Activated T-cell treated with anti-CD3 and anti-CD28 coated beads, Interleukin-2, amount 50 U/mL, for 1 hour (primary cell): ENCODE results near the gene CEBPE.
A peak's percentile ranks its signal among the peaks of the same experiment; 100 is the strongest.
"Not testable (repeated sequence)": the region's sequence is repeated elsewhere in the genome, so short reads cannot be mapped to it uniquely, and the experiment has no call there.

Experiments
- DNase-seq: peaks from one replicate; pipeline ENCODE4 v3.0.0-alpha.2; 2020

CEBPE gene

DNA sequence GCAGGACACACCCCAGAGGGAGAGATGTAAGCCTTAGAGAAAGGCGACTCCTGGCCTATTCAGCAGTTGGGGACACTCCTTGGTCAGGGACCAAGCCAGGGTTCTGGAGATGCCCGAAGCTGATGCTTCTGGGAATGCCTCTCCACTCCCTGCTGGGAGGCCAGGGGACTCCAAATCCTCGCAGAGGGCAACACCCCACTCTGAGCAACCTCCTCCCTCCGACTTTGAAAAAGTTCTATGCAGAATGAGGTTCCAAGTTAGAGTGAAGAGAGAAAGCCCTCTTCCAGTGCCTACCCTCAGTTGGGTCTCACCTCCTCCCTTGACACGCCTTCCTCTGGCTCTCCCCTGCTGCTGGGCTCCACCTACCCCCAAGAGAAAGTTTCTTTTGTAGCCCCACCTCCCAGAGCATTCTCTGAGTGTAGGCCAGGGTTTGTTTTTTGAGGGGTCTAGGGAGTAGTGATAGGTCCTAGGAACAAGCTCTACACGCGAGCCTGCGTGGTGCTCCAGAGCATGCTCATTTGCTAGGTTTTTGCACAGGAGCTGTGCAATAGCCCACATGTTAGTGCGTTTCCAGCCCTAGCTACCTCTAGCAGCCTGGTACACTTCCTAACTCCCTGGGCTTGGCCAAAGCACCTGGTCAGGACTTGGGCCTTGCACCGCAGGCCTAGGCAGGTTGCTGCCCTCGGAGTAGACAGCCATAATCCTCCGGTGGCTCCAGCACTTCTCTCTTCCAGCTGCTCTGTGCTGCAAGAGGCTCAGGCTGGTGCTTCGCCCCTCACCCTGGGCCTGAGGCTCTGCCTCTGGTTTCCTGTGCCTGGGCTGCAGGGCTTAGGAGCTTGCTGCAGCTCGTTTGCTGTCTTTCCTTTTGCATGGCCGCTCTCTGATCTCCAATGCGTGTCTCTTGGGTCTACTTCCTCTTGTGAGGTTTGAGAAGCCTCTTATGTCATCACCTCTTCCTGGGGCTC lies 590 bp upstream of the CEBPE start:
- DNase-seq = peak; percentile 57

DNA sequence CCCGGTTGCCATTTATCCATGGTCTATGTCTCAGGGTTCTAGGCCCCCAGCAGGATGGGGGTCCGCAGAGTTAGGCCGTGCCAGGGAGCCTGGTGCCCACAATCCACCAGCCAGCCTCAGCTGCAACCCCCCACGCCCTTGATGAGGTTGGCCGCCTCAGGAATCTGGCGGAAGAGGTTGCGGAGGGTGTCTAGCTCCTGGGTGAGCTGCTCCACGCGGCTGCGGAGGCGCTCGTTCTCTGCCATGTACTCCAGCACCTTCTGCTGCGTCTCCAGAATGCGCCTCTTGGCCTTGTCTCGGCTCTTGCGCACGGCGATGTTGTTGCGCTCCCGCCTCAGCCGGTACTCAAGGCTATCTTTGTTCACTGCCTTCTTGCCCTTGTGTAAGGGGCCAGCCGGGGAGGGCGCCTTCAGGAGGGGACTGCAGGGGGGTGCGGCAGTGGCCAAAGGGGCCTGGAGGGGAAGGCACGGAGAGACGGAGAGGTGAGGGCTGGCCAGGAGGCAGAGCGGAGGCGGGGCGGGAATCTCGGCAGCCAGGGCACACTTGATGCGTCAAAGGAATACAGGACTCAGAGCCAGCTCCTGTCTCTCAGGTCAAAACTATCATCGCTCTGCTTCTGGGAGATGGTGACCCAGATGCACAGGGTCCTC lies 1.6 kb downstream of the CEBPE start:
- no peak for DNase-seq

DNA sequence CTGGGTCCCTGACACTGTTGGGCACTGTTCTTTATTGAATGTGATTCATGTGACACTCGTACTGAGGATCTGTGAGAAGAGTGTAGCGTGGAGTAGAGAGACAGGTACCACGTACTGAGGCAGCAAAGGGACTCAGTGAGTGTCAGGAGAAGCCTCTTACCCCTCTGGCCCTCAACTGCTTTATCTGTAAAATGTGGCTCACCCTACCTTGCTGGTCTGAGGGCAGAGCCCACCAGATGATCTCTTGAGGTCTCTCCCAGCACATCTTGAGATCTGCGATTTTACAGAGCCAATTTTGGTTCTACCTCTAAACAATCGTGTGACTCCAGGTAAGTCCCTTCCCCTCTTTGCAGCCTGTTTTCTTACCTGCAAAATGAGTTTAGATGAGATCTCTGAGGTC lies 3.1 kb downstream of the CEBPE start:
- no peak for DNase-seq

DNA sequence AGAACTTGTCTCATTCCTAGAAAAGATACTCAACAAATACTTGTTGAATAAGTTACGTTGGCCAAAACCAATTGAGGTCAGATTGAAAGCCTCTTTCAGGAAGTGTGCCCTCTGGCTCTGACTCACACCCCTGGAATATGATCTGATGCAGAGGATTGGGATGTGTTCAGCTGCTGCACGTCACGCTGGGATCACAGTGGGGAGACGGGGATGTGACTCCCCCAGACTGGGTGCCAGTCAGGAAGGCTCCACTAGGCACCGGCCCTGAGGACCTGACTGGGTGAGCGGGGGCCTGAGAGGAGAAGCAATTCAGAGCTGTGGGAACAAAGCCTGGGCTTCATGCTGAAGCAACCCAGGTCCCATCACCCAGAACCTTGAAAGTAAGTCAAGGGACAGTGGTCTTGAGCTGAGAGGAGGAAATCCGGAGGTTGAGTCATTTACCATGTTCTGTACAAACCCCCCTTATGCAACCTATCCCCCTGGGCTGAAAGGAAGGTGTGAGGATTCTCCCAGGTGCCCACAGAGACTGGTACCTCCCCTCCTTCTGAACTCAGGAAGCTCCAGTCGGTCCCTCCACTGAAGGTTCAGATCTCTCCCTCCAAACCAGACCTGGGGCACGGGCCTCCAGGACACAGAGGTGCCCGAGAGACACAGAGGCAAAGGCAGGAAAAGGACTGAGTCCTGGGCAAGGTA lies 3.9 kb downstream of the CEBPE start:
- DNase-seq = no peak

DNA sequence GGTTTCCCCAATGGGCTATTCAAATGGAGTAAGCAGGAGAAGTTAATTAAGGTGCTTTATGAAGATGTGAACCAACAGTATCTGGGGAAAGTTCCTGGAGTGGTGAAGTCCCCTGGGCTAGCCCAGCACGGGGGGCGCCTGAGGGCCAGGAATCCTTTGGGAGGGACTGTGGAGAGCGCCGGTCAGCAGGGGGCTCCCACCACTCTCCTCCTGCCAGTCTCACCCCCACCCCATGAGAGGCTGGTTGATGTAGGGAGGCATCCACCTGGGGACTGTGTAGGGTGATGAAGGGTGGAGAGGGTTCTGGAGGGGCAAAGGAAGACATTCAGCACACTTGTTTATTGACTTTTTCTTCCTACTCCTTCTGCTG lies 4.4 kb downstream of the CEBPE start:
- DNase-seq = no peak

DNA sequence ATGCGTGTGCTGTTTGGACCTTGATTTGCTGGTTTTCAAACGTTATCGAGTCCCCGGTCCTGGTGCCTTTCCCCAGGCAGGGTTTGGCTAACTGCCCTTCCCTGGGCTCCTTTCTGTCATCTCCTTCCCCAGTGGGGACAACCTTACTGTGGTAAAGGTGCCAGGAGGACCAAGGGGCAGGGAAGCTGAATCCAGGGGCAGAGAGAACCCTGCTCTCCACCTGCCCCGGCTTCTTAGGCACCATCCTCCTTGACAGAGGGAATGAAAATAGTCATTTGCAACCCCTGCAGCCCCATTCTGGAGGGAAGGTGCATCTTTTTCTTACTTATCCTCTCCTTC lies 5.0 kb downstream of the CEBPE start:
- no peak for DNase-seq

DNA sequence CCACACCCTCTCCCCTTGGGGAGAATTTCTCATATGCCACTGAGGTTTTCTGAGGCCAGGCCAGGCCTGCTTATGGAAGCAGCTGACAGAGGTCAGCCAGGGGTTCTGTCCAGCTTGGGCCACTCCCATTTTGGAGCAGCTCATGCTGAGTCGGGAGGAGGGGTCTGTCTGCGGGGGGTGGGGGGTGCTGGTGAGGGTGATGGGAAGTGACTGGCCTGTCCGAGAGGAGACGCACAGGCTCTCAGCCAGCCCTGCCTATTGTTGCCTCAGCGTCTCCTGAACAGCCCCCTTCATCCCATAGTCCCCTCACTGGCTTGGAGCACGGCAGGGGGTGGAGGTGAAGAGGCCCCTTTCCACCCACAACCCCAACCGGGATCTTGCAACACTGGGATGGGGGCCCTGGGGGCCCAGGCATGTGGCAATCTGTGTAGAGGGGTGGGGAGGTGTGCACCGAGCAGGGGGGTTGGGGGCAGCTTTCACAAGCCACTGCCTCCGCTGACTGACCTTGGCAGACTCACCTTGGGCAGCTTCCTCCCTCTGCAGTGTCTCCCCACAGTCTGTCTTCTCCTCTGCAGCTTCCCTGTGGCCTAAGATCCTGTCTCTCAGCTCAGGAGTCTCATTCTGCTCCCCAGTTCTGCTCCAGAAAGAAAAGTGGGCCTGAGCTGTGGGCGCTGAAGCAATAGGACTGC lies 5.5 kb downstream of the CEBPE start:
- no peak for DNase-seq

DNA sequence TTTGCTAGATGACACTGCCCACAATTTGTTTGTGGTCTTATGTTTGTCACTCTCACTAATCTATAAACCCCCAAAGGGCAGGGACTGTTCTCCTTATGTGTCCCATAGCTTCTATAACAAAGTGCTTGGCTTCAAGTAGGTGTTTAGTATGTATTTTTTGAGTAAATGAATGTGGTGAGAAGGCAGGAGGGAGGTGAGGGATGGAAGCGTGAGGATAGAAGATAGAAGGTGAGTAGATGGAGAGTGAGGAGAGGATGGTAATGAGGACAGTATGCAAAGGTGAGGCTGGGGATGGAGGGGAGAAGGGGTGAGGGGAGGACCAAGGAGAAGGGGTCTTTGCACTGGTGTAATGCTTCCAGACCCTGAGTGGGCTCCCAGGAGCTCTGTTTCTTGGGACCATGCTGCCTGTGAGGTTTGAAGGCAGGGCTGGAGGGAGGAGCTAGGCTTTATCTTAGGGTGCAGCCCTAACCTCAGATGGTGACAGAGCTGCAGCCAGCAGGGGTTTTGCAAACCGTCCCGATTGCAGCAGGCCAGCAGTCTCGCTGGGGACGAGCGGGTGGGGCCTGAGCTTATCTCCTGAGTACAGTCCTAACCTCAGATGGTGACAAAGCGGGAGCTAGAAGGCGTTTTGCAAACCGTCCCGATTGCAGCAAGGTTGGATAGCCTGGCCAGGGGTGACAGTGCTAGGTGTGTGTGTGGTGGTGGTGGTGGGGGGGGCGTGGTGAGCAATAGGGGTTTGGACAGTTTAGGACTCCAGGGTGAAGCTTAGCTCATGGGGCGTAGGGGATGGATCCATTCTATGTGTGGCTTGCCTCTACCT lies 6.5 kb downstream of the CEBPE start:
- no peak for DNase-seq

DNA sequence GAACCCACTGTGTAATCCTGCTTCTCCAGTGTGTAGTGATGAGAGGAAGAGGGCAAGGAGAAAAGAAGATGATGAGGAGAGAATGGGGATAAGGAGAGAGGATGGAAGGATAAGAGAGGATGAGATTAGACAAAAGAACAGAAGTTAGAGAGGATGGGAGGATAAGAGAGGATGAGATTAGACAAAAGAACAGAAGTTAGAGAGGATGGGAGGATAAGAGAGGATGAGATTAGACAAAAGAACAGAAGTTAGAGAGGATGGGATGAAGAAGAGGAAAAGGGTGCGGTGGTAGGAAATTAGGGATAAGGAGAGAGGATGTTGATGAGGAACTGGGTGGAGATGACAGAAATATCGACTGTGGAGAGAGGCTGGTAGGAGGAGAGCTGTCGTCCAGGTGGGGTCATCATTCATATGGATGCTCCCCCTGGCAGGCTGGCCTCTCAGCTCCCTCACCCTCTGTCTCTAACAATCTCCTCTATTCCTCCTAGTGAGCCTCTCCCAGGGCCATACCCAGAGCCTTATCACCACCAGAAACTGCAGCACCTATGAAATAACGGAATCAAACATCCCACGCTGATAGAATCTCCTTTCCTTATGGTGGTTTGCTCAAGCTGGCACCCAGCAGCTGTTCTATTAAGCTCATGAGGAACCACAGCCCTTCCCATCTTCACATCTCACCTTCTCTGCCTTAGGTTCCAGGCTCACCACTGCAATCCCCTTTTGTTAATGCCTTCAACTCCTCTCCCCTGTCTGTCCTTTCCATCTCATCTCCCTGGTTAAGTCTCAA lies 8.3 kb downstream of the CEBPE start:
- no peak for DNase-seq

DNA sequence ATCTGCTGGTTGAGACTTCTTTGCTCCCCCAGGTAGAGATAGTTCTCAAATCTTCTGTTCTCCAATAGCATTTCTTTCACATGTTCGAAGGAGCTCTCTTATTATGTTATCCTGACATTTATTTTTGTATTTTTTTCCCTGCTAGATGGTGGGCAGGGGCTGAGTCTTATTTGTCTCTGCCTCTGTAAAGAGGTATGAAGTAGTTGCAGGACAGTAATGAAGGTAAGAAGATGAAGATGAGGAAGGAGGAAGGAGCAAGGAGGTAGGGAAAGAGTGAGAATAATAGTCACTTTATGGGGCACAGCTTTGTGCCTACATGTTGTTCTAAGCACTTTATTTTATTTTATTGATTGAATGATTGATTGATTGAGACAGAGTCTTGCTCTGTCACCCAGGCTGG lies 9.3 kb downstream of the CEBPE start:
- DNase-seq = no peak

DNA sequence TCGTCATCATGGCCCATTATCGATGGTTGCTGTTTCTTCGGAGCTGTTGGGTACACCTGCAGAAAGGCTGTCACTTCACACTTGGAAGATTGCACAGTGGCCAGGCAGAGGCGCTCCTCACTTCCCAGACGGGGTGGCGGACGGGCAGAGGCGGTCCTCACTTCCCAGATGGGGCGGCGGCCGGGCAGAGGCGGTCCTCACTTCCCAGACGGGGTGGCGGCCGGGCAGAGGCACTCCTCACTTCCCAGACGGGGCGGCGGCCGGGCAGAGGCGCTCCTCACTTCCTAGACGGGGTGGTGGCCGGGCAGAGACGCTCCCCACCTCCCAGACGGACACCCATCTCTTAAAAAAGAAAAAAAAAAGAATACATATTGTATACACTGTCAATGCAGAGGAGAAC lies 10.9 kb downstream of the CEBPE start:
- not testable (repeated sequence) for DNase-seq

DNA sequence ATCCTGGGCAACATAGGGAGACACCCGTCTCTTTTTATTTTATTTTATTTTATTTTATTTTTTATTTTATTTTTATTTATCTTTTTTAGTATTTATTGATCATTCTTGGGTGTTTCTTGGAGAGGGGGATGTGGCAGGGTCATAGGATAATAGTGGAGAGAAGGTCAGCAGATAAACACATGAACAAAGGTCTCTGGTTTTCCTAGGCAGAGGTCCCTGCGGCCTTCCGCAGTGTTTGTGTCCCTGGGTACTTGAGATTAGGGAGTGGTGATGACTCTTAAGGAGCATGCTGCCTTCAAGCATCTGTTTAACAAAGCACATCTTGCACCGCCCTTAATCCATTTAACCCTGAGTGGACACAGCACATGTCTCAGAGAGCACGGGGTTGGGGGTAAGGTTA lies 11.4 kb downstream of the CEBPE start:
- not testable (repeated sequence) for DNase-seq

DNA sequence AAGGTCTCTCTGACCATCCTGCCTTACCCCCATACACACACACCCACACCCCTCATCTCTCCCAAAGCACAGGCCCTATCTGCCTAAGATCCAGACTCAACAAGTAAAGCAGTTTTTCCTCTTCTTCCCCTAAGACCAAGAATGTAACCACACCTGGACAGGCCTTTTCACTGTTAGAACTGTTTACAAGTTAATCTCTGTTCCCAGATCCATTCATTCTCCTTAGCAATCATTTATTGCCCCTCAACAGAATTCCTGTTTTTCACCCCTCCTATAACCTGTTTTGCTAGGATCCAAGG lies 12.4 kb downstream of the CEBPE start:
- DNase-seq = no peak

DNA sequence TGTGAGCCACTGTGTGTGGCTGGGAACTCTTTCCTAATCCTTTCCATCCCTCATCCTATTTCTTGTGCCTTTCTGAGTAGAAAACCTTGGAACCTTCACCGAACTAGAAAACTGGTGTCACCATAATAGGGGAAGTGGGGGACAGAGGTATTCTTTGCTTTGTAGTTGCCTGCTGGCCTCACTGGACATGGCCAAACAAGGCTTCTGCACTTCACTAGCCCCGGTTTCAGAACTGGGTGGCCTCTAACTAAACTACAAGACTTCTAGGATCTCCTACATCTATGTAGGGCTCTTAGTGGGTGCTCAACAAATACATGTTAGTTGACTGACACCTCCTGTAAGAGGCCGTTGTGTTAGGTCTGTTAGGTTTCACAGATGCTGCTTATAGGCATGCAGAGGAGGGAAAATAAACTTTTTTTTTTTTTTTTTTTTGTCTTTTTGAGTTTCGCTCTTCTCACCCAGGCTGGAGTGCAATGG lies 13.7 kb downstream of the CEBPE start:
- no peak for DNase-seq

DNA sequence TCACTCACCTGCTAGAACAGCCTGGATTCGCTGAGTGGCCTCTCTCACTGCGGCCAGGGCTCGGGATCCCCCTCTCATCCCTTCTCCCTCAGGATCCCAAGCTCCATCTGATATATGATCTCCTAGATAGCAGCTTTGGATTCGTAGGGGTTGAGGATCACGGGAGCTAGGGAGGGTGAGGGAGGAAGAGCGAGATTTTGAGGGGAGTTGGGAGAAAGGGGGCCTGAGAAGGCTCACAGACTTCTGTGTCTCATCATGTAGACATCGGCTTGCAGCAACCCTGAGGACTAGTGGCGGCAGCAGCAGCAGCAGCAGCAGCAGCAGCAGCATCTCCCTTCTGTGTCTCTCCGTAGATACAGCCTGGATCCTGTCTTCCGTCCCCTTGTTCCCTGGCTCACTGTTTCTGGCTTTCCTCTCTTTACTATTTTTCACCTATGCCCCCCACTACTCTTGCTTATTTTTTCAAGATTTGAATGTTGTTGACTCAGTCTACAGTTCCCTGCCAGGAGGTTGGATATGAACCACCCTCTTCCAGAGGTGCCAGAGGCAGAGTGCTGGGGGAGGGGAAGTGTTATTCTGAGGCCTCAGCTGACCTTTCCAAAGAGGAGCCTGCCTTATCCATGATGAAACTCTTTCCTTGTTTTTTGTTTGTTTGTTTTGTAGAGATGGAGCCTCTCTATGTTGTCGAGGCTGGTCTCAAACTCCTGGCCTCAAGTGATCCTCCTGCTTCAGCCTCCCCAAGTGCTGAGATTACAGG lies 14.3 kb downstream of the CEBPE start, which contains the start of gene CIROP:
Gene CIROP, minus strand, starts transcription at position 399 of the 757 bp plus-strand sequence. Its CDS starts 69 bp downstream, at position 330.
- no peak for DNase-seq

DNA sequence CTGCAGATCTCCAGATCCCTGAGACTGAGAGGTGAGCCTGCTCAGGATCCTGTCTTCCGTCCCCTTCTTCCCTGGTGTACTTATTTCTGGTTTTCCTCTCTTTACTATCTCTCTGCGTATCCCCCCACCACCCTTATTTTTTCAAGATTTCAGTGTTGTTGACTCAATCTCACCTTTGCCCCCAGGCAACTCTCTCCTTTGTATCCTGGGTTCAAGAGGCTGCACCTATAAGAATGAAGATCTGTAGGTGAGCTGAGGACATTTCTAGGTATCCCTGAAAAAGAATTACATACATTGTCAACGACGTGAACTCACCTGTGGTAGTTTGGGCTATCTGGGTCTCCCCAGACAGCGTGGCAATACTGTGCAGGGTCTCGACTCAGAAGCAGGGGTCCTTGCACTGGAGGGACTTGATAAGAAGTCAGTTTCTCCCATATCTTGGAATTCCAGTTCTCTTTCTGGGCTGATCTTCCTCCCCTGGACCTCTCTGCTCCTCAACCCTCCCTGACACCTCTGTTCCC lies 14.9 kb downstream of the CEBPE start:
- no peak for DNase-seq

DNA sequence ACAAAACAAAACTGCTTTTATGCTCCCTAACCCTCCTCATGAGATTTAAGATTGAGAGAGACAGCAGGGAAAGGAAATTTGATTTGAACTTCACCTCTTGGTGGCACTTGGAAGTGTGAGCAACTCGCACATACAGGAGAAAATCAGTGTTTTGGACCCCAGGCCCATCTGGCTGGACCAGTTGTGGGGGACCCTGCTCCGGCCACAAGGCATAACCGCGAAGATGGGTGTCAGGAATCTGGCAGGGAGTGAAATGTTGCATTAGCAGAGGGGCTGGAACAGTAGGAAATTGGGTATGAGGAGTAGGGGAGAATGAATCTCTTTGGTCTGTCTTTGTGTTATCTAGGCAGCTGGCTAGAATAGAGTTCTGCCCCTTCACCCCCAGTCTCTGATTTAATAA lies 15.5 kb downstream of the CEBPE start:
- DNase-seq = no peak

DNA sequence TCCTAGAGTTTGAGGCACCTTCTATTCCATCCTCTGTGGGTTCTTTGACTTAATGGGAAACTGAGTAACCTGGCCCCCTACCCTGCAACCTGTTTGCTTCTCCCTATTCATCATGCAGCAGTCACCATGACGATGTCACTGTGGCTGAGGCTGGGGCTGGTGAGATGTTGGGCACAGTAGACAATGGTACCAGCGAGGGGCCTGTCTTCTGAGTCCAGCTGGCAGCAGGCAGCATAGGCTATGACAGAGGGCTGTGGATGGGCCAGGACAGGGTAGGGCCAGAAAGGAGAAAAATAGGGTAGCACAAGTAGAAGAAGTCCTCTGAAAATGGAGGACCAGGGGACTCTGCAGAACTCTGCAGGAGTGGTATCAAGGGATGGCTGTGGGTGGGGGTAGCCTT lies 16.3 kb downstream of the CEBPE start:
- DNase-seq = no peak

DNA sequence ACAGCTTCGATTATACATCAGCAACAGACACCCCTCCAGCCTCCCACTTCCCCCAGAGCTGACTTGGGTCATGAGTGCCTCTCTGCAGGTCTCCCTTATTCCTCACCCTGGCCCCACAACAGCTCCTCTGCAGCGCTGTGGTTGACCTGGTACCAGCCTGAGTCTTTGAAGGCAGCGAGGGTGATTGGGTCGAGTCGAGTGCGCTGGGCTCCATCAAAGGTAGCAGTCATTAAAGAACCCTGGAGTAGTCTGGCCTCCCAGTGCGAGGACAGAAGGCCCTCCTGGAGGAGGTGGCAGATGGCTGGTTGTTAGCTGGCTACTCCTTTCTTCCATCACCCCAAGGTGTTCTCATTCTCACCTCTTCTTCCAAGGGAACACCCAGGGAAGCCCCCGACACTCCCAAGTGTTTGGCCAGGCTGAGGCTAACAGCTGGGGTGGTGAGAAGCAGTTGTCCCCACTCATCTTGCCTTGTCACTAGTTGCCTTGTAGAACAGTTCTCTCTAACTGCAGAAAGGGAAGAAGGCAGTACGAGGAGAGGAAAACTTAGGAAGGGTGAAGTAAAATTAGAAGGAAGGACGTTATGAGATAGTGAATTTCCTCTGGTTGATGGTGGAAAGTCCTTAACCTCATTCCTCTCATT lies 16.9 kb downstream of the CEBPE start:
- DNase-seq = no peak
